OCI-LY7 (cell line): Measurements from ENCODE around the gene RELB. TPM values are rescaled to one million over a fixed set of nuclear protein-coding genes. Genes with fewer than 3 reads are reported as not detected.

Experiments used
- BruUV-seq: library from RNA; stranded (reverse); fragments of 400-500 nt; replicated peaks from 2 replicates; lab custom pipeline; 2021; lab: Mats Ljungman, UMichigan
- CTCF ChIA-PET: fragments of 300-600 bp; sonication (Branson Sonifier 250); formaldehyde crosslinking; loops from one replicate; lab custom pipeline; 2022; ENCODE audit warnings: antibody characterized with exemption; ENCODE audit not compliant: unreplicated experiment; lab: Charles Lee
- POLR2A ChIA-PET: fragments of 300-600 bp; sonication (Branson Sonifier 250); formaldehyde crosslinking; loops from one replicate; lab custom pipeline; 2022; ENCODE audit warnings: antibody characterized with exemption; lab: Charles Lee
- DNase-seq: peaks from one replicate; pipeline ENCODE4 v3.0.0-alpha.2; 2015; ENCODE audit warnings: low spot score
- H2AFZ ChIP-seq: fragments of 200-600 bp; sonication (generic), shearing (Covaris generic); 2 replicates; pipeline ENCODE4 v1.6.1; 2014; ENCODE audit warnings: mild to moderate bottlenecking, antibody characterized with exemption, low read length, moderate library complexity
- H3K27ac ChIP-seq: fragments of 200-600 bp; sonication (generic); 2 replicates; pipeline ENCODE4 v1.5.1; 2014; ENCODE audit warnings: mixed run types, low read depth, mild to moderate bottlenecking, moderate library complexity, low read length, inconsistent platforms; ENCODE audit not compliant: poor library complexity, severe bottlenecking
- H3K36me3 ChIP-seq: fragments of 200-600 bp; sonication (generic); 2 replicates; pipeline ENCODE4 v1.6.1; 2014; ENCODE audit warnings: mild to moderate bottlenecking, antibody characterized with exemption, low read length, moderate library complexity, mixed read lengths; ENCODE audit not compliant: insufficient read depth
- H3K4me1 ChIP-seq: fragments of 200-600 bp; sonication (generic); 2 replicates; pipeline ENCODE4 v1.5.1; 2014; ENCODE audit warnings: mild to moderate bottlenecking, low read length; ENCODE audit not compliant: insufficient read depth, poor library complexity, severe bottlenecking
- H3K4me2 ChIP-seq: fragments of 200-600 bp; sonication (generic); 2 replicates; pipeline ENCODE4 v1.6.1; 2014; ENCODE audit warnings: mild to moderate bottlenecking, low read length
- H3K4me3 ChIP-seq: fragments of 200-600 bp; sonication (generic); 2 replicates; pipeline ENCODE4 v1.5.1; 2014; ENCODE audit warnings: mild to moderate bottlenecking, low read depth, low read length; ENCODE audit not compliant: poor library complexity, severe bottlenecking
- H3K79me2 ChIP-seq: fragments of 200-600 bp; sonication (generic); 2 replicates; pipeline ENCODE4 v1.6.1; 2016; ENCODE audit warnings: low read depth, mild to moderate bottlenecking, low read length, moderate library complexity, mixed read lengths; ENCODE audit not compliant: insufficient read depth
- H3K9me2 ChIP-seq: fragments of 200-600 bp; sonication (generic); 2 replicates; pipeline ENCODE4 v1.6.1; 2016; ENCODE audit warnings: mild to moderate bottlenecking, low read length, mixed read lengths; ENCODE audit not compliant: insufficient read depth
- H3K9me3 ChIP-seq: fragments of 200-600 bp; sonication (generic); 2 replicates; pipeline ENCODE4 v1.6.1; 2014; ENCODE audit warnings: mild to moderate bottlenecking, mixed run types, low read length, mixed read lengths
- H4K20me1 ChIP-seq: fragments of 200-600 bp; sonication (generic); 2 replicates; pipeline ENCODE4 v1.6.1; 2014; ENCODE audit warnings: mild to moderate bottlenecking, antibody characterized with exemption, low read length, moderate library complexity, mixed read lengths; ENCODE audit not compliant: insufficient read depth
- CTCF ChIP-seq: fragments of 200-600 bp; sonication (generic); conservative IDR thresholded peaks from 2 replicates; pipeline ENCODE4 v1.5.1; 2014; ENCODE audit warnings: mild to moderate bottlenecking, antibody characterized with exemption, low read length, moderate library complexity, mixed read lengths
- EZH2phosphoT487 ChIP-seq: fragments of 200-600 bp; sonication (generic); IDR thresholded peaks from 2 replicates; pipeline ENCODE4 v1.6.1; 2018; ENCODE audit warnings: low read depth, borderline replicate concordance, mild to moderate bottlenecking, mixed run types, antibody characterized with exemption, low read length, moderate library complexity, mixed read lengths
- intact Hi-C: fragments of 100-400 bp; cut with micrococcal nuclease; formaldehyde crosslinking; loops from one replicate; pipeline ENCODE4 v1.10.0; 2022; ENCODE audit not compliant: unreplicated experiment
- total RNA-seq, 2 experiments: library from RNA; depleted of rRNA in 1 of 2; stranded (reverse); fragments of >200 nt in 1 of 2; shearing (Covaris generic) in 1 of 2; gene quantifications; 2 replicates each; pipeline ENCODE4 v1.2.3, GENCODE V29; 2014 to 2022

Gene RELB
- total RNA-seq, 2 experiments from 2014 or later: 36.9 to 51.1 TPM

DNA sequence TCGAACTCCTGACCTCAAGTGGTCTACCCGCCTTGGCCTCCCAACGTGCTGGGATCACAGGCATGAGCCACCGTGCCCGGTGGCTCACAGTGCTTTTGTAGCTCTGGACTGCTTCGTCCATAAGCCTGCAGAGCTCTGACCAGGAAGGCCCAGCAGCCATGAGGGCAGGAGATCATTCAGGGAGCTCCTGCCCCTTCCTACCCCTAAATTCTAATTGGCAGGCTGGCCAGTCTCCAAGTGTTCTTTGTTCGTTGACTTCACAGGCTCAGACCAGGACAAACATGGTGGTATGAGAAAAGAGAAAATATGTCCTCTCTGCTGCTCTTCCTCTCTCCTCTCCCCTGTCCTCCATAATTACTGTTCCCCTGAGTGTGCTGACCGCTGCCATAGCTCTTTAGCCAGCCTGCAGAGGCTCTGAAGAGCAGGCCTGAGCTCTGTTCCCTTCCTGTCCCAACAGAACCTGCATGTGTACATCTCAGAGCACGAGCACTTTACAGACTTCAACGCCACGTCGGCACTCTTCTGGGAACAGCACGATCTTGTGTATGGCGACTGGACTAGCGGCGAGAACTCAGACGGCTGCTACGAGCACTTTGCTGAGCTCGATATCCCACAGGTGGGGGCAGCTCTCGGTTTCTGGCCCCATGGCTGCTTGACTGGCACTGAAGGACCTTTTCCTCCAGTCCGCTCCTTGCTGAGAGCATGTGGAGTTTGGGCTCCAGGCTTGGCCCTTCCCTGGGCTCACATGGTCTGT lies 27.1 kb upstream of the RELB start:
- H2AFZ ChIP-seq: no peak overlapping the region
- peaks cover 6% of the 10 kb centered on the region; the same call in 1 of the 2 replicates for H3K79me2 ChIP-seq
- intact Hi-C loops: no loop called here
- no peaks in the 10 kb centered on the region for H3K9me3 ChIP-seq
- H4K20me1 ChIP-seq: no peaks in the 10 kb centered on the region
- H3K4me1 ChIP-seq: no peaks in the 10 kb centered on the region
- H3K4me2 ChIP-seq: no peak overlapping the region
- H3K4me3 ChIP-seq: no peak overlapping the region
- peaks cover 82% of the 10 kb centered on the region for H3K36me3 ChIP-seq
- TF ChIP-seq EZH2phosphoT487: no peak
- no peak for TF ChIP-seq CTCF
- no peak overlapping the region for H3K27ac ChIP-seq
- no TSS peak for BruUV-seq
- H3K9me2 ChIP-seq: no peaks in the 10 kb centered on the region
- DNase-seq: no peak
- ChIA-PET POLR2A (interaction anchor here (0.6 to 0.8 kb wide), 4 partner anchors 8 to 78 kb away, joined by 3 to 5 read pairs (median 4); no protein-coding TSS in a partner anchor), CTCF (no interaction called here)

DNA sequence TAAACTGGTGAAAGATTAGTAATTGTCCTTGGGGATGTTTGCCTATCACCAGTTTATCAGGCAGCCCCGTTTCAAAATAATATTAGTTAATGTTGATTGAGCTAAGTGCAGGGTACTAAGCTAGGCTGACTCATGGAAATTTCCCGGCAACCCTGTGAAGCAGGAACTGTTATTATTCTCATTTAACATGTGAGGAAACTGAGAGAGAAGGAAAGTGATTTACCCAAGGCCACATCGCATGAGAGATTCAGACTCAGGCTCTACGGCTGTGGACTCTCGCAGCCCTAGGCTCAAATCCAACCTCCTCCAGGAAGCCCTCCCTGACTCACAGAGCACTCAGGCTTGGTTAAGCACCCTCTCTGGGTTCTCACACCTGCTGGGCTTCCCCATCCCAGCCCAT lies 26.4 kb upstream of the RELB start:
- Histone ChIP-seq H3K36me3 (peaks cover 82% of the 10 kb centered on the region), H3K4me1 (no peaks in the 10 kb centered on the region), H3K9me2 (no peaks in the 10 kb centered on the region), H3K4me2 (no peak overlapping the region), H3K9me3 (no peaks in the 10 kb centered on the region), H4K20me1 (no peaks in the 10 kb centered on the region), H3K27ac (no peak overlapping the region), H3K4me3 (no peak overlapping the region), H2AFZ (no peak overlapping the region), H3K79me2 (peaks cover 6% of the 10 kb centered on the region; the same call in 1 of the 2 replicates)
- no peak for DNase-seq
- intact Hi-C loops: no loop called here
- ChIA-PET CTCF (no interaction called here), POLR2A (no interaction called here)
- no TSS peak for BruUV-seq
- TF ChIP-seq EZH2phosphoT487: no peak

DNA sequence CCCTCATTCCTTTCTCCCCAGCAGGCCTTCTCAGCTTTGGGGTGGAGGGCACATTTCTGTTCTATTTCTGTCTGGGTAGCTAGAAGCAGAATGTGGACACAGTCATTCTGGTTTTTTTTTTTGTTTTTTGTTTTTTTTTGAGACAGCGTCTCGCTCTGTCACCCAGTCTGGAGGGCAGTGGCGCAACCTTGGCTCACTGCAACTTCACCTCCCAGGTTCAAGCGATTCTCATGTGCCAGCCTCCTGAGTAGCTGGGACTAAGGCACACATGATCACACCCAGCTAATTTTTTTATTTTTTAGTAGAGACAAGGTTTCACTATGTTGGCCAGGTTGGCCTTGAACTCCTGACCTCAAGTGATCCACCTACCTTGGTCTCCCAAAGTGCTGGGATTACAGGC lies 25.8 kb upstream of the RELB start:
- Histone ChIP-seq H4K20me1 (no peaks in the 10 kb centered on the region), H3K79me2 (peaks cover 6% of the 10 kb centered on the region; the same call in 1 of the 2 replicates), H3K4me3 (no peak overlapping the region), H3K4me2 (no peak overlapping the region), H3K27ac (no peak overlapping the region), H3K9me2 (no peaks in the 10 kb centered on the region), H3K9me3 (no peaks in the 10 kb centered on the region), H3K36me3 (peaks cover 79% of the 10 kb centered on the region), H3K4me1 (no peaks in the 10 kb centered on the region), H2AFZ (no peak overlapping the region)
- BruUV-seq: no TSS peak
- CTCF ChIA-PET: no interaction called here
- no peak for DNase-seq
- intact Hi-C loops: no loop called here
- POLR2A ChIA-PET: no interaction called here
- no peak for TF ChIP-seq CTCF
- no peak for TF ChIP-seq EZH2phosphoT487
